HepG2 (cell line): ENCODE measurements around the gene LAPTM4A. TPM values are rescaled to one million over a fixed set of nuclear protein-coding genes. Genes with fewer than 3 reads are reported as not detected.
A peak's percentile ranks its signal among the peaks of the same experiment; 100 is the strongest.

Experiments
- BATF2 ChIP-seq: sonication (generic); formaldehyde crosslinking; IDR thresholded peaks from 2 replicates; pipeline ENCODE4 v1.8.0; 2022; ENCODE audit warnings: mild to moderate bottlenecking, missing genetic modification reagents, moderate library complexity
- CENPT ChIP-seq: sonication (generic); formaldehyde crosslinking; IDR thresholded peaks from 2 replicates; pipeline ENCODE4 v1.8.0; 2022; ENCODE audit warnings: low read depth, mild to moderate bottlenecking, moderate library complexity, missing genetic modification reagents
- GATA4 ChIP-seq: sonication (generic); IDR thresholded peaks from 2 replicates; pipeline ENCODE4 v1.6.1; 2016; ENCODE audit warnings: antibody characterized with exemption, low read depth, borderline replicate concordance
- HIVEP1 ChIP-seq: sonication (generic); formaldehyde crosslinking; IDR thresholded peaks from 2 replicates; pipeline ENCODE4 v1.4.0; 2020; ENCODE audit warnings: mild to moderate bottlenecking, missing genetic modification reagents
- HMG20A ChIP-seq: IDR thresholded peaks from 2 replicates; pipeline ENCODE4 v1.6.1; 2016; ENCODE audit warnings: borderline replicate concordance
- HNF4A ChIP-seq: sonication (generic); formaldehyde crosslinking; IDR thresholded peaks from 2 replicates; pipeline ENCODE4 v1.4.0; 2020; ENCODE audit warnings: missing genetic modification reagents
- HOXA7 ChIP-seq: sonication (generic); formaldehyde crosslinking; IDR thresholded peaks from 2 replicates; pipeline ENCODE4 v1.8.1; 2022; ENCODE audit warnings: mild to moderate bottlenecking, missing genetic modification reagents, moderate library complexity
- HOXD1 ChIP-seq: sonication (generic); formaldehyde crosslinking; IDR thresholded peaks from 2 replicates; pipeline ENCODE4 v1.5.0; 2020; ENCODE audit warnings: missing genetic modification reagents
- KAT7 ChIP-seq: IDR thresholded peaks from 2 replicates; pipeline ENCODE4 v1.6.1; 2018; ENCODE audit warnings: borderline replicate concordance, missing compliant biosample characterization
- KLF15 ChIP-seq: sonication (generic); formaldehyde crosslinking; IDR thresholded peaks from 2 replicates; pipeline ENCODE4 v1.8.1; 2023; ENCODE audit warnings: borderline replicate concordance, mild to moderate bottlenecking, inconsistent platforms, missing genetic modification reagents, mixed read lengths
- MEIS2 ChIP-seq: sonication (generic); formaldehyde crosslinking; IDR thresholded peaks from 2 replicates; pipeline ENCODE4 v1.9.0; 2021; ENCODE audit warnings: mild to moderate bottlenecking, missing genetic modification reagents
- MXI1 ChIP-seq: IDR thresholded peaks from 3 replicates; pipeline ENCODE4 v1.6.1; 2012; ENCODE audit warnings: low read depth, low read length, inconsistent platforms, borderline replicate concordance
- NAIF1 ChIP-seq: sonication (generic); formaldehyde crosslinking; IDR thresholded peaks from 2 replicates; pipeline ENCODE4 v1.5.0; 2020; ENCODE audit warnings: mild to moderate bottlenecking, missing genetic modification reagents, borderline replicate concordance
- RCOR2 ChIP-seq: IDR thresholded peaks from 2 replicates; pipeline ENCODE4 v1.6.1; 2016; ENCODE audit warnings: missing biosample characterization, missing genetic modification reagents
- SSRP1 ChIP-seq: IDR thresholded peaks from 2 replicates; pipeline ENCODE4 v1.6.1; 2016; ENCODE audit warnings: control low read depth
- TBL1XR1 ChIP-seq: fragments of 150-350 bp; IDR thresholded peaks from 2 replicates; pipeline ENCODE4 v1.6.1; 2014; ENCODE audit warnings: borderline replicate concordance, low read length; ENCODE audit not compliant: partially characterized antibody
- YEATS2 ChIP-seq: sonication (generic); formaldehyde crosslinking; IDR thresholded peaks from 2 replicates; pipeline ENCODE4 v1.4.0; 2020; ENCODE audit warnings: missing genetic modification reagents, borderline replicate concordance
- ZNF121 ChIP-seq: sonication (generic); formaldehyde crosslinking; IDR thresholded peaks from 2 replicates; pipeline ENCODE4 v1.5.0; 2020; ENCODE audit warnings: mild to moderate bottlenecking, missing genetic modification reagents
- ZNF34 ChIP-seq: sonication (generic); formaldehyde crosslinking; IDR thresholded peaks from 2 replicates; pipeline ENCODE4 v1.4.0; 2020; ENCODE audit warnings: mild to moderate bottlenecking, missing genetic modification reagents, borderline replicate concordance
- ZNF510 ChIP-seq: sonication (generic); formaldehyde crosslinking; IDR thresholded peaks from 2 replicates; pipeline ENCODE4 v1.4.0; 2020; ENCODE audit warnings: low read depth, mild to moderate bottlenecking, missing genetic modification reagents
- ZNF546 ChIP-seq: sonication (generic); formaldehyde crosslinking; conservative IDR thresholded peaks from 2 replicates; pipeline ENCODE4 v1.8.1; 2023; ENCODE audit warnings: mild to moderate bottlenecking, missing genetic modification reagents
- ZNF552 ChIP-seq: sonication (generic); formaldehyde crosslinking; IDR thresholded peaks from 2 replicates; pipeline ENCODE4 v1.9.0; 2022; ENCODE audit warnings: missing genetic modification reagents, mild to moderate bottlenecking, borderline replicate concordance
- ZNF570 ChIP-seq: sonication (generic); formaldehyde crosslinking; IDR thresholded peaks from 2 replicates; pipeline ENCODE4 v1.4.0; 2020; ENCODE audit warnings: mild to moderate bottlenecking, missing genetic modification reagents, borderline replicate concordance
- ZNF605 ChIP-seq: sonication (generic); formaldehyde crosslinking; IDR thresholded peaks from 2 replicates; pipeline ENCODE4 v1.8.0; 2022; ENCODE audit warnings: mild to moderate bottlenecking, missing genetic modification reagents
- ZNF737 ChIP-seq: sonication (generic); formaldehyde crosslinking; IDR thresholded peaks from 2 replicates; pipeline ENCODE4 v1.5.0; 2020; ENCODE audit warnings: missing genetic modification reagents, mild to moderate bottlenecking, borderline replicate concordance
- ZNF772 ChIP-seq: sonication (generic); formaldehyde crosslinking; IDR thresholded peaks from 2 replicates; pipeline ENCODE4 v1.5.0; 2020; ENCODE audit warnings: mild to moderate bottlenecking, missing genetic modification reagents
- polyA plus RNA-seq, 8 experiments: library from polyadenylated mRNA; depleted of rRNA in 3 of 8; stranded (reverse) in 7 of 8; unstranded in 1 of 8; fragments of >200 nt; fragmentation: Illumina TruSeq in 4 of 8; extraction: Trizol in 4 of 8; gene quantifications; 2 replicates each; pipeline versions ENCODE4 v1.2.1 to v1.2.3, GENCODE V29; 2011 to 2016; ENCODE audit warnings: low read depth in 4 of 8, missing spikeins in 1 of 8, mixed read lengths in 1 of 8; ENCODE audit not compliant: insufficient read depth in 1 of 8
- total RNA-seq, 5 experiments: library from RNA; depleted of rRNA; stranded (reverse); fragments of >200 nt; fragmentation: Illumina TruSeq; extraction: Trizol; gene quantifications; 2 replicates each; pipeline ENCODE4 v1.2.3, GENCODE V29; 2016; ENCODE audit warnings: low read depth in 1 of 5
- TF ChIP-seq, protein P1 (sequence below): sonication (generic); formaldehyde crosslinking; conservative IDR thresholded peaks from 2 replicates; pipeline ENCODE4 v1.8.0; 2022; ENCODE audit warnings: missing genetic modification reagents
- TF ChIP-seq, protein P2 (sequence below), 2 experiments: sonication (generic) in 1 of 2; formaldehyde crosslinking in 1 of 2; IDR thresholded peaks; 2 replicates each; pipeline versions ENCODE4 v1.4.0 to v1.6.1; 2018 to 2020; ENCODE audit warnings: missing genetic modification reagents in 2 of 2, borderline replicate concordance in 1 of 2, low read depth in 1 of 2, mild to moderate bottlenecking in 1 of 2, missing biosample characterization in 1 of 2

The LAPTM4A gene
- total and polyA plus RNA-seq, 2 of the 13 experiments (the other 11 are each of a cell fraction or from before 2014, with no cell fraction given): 116 to 558 TPM

DNA sequence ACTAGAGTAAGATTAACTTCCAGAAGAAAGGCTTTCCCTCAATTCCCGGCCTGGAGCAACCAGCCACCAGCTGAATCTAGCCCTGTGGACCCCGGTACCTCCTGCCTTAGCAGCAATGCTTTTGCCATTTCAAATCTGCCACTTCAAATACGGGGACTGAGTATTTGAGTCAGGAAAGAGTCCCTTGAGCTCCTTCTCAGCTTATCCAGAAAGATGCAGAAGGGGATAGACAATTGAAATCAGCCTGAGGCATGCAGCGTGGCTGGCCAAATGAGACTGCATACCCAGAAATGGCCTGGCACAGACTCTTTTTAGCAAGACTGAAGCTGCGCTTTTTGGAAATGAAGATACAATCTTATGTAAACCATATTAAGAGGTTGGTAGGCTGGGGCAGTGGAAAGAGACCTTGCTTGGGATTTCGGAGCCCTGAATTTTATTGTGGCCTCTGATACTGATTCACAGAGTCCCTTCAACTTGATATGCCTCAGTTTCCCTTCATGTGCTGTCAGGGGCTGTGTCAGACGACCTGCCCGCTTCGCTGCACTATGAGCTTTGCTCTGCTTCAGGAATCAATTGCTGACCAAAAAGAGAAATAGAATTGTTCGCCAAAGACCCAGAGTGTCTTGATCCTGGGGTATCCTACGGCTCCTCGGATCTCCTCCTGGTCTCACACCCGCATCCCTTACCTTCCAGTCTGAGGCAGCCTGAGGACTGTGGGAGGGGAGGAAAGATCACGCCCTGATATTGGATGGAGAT is 40.0 kb downstream of the LAPTM4A start (continued):
- TF ChIP-seq ZNF34 (CRISPR knock-in tag): no peak
- no peak for TF ChIP-seq SSRP1 (CRISPR knock-in tag)
- no peak for TF ChIP-seq HNF4A (CRISPR knock-in tag)
- 0 out of 2 replicates have a peak, but pooled peaks have one; percentile 60 for TF ChIP-seq ZNF605
- TF ChIP-seq RCOR2 (CRISPR knock-in tag): no peak
- TF ChIP-seq MXI1: no peak
- TF ChIP-seq ZNF121 (CRISPR knock-in tag): no peak
- no peak for TF ChIP-seq KLF15 (CRISPR knock-in tag)
- TF ChIP-seq NAIF1: no peak
- TF ChIP-seq CENPT: no peak
- no peak for TF ChIP-seq BATF2
- TF ChIP-seq ZNF552 (CRISPR knock-in tag): no peak
- TF ChIP-seq HIVEP1: no peak
- TF ChIP-seq, protein P1, sequence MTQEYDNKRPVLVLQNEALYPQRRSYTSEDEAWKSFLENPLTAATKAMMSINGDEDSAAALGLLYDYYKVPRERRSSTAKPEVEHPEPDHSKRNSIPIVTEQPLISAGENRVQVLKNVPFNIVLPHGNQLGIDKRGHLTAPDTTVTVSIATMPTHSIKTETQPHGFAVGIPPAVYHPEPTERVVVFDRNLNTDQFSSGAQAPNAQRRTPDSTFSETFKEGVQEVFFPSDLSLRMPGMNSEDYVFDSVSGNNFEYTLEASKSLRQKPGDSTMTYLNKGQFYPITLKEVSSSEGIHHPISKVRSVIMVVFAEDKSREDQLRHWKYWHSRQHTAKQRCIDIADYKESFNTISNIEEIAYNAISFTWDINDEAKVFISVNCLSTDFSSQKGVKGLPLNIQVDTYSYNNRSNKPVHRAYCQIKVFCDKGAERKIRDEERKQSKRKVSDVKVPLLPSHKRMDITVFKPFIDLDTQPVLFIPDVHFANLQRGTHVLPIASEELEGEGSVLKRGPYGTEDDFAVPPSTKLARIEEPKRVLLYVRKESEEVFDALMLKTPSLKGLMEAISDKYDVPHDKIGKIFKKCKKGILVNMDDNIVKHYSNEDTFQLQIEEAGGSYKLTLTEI (CRISPR knock-in tag): no peak
- 0 out of 2 replicates have a peak, but pooled peaks have one; percentile 15 for TF ChIP-seq ZNF570 (CRISPR knock-in tag)
- TF ChIP-seq GATA4: no peak
- TF ChIP-seq ZNF772 (CRISPR knock-in tag): no peak
- no peak for TF ChIP-seq TBL1XR1
- TF ChIP-seq ZNF546 (CRISPR knock-in tag): no peak
- no peak for TF ChIP-seq HOXD1
- TF ChIP-seq ZNF510: 0 out of 2 replicates have a peak, but pooled peaks have one; percentile 5
- no peak for TF ChIP-seq YEATS2 (CRISPR knock-in tag)
- no peak for TF ChIP-seq ZNF737
- no peak for TF ChIP-seq HOXA7 (CRISPR knock-in tag)
- TF ChIP-seq HMG20A (CRISPR knock-in tag): no peak
- TF ChIP-seq MEIS2 (CRISPR knock-in tag): no peak
- TF ChIP-seq, protein P2, sequence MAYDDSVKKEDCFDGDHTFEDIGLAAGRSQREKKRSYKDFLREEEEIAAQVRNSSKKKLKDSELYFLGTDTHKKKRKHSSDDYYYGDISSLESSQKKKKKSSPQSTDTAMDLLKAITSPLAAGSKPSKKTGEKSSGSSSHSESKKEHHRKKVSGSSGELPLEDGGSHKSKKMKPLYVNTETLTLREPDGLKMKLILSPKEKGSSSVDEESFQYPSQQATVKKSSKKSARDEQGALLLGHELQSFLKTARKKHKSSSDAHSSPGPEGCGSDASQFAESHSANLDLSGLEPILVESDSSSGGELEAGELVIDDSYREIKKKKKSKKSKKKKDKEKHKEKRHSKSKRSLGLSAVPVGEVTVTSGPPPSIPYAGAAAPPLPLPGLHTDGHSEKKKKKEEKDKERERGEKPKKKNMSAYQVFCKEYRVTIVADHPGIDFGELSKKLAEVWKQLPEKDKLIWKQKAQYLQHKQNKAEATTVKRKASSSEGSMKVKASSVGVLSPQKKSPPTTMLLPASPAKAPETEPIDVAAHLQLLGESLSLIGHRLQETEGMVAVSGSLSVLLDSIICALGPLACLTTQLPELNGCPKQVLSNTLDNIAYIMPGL (CRISPR knock-in tag; IDR thresholded peaks at IDR 0.05; ENCODE audit: borderline replicate concordance in 1 of 2, low read depth in 1 of 2): peak in 1 of 2 experiments; percentile 16; a peak in 1 of 4 replicates
- no peak for TF ChIP-seq KAT7 (CRISPR knock-in tag)
